GM12878 (cell line): ENCODE data around the gene BAG1. TPM values are rescaled to one million over a fixed set of nuclear protein-coding genes. Genes with fewer than 3 reads are reported as not detected.

Source experiments
- ATAC-seq: fragments of 200-7000 bp; cut with Tn5 transposase; 3 replicates; pipeline ENCODE4 v1.9.1; 2020; ENCODE audit warnings: mild to moderate bottlenecking, moderate library complexity
- BruUV-seq: library from RNA; stranded (reverse); fragments of 400-500 nt; replicated peaks from 2 replicates; lab custom pipeline; 2021; lab: Mats Ljungman, UMichigan
- CTCF ChIA-PET: fragments of 300-600 bp; sonication (Branson Sonifier 250); formaldehyde crosslinking; extraction: SDS; loops from one replicate; lab custom pipeline; 2021; ENCODE audit warnings: inconsistent platforms; lab: Yijun Ruan, JAX
- POLR2A ChIA-PET: fragments of 350-600 bp; formaldehyde crosslinking; extraction: SDS; loops from one replicate; lab custom pipeline; 2021; ENCODE audit warnings: inconsistent platforms; lab: Charles Lee
- RAD21 ChIA-PET: fragments of 300-600 bp; sonication (Branson Sonifier 250); formaldehyde crosslinking; loops from one replicate; lab custom pipeline; 2023; ENCODE audit warnings: antibody characterized with exemption; ENCODE audit not compliant: unreplicated experiment; lab: Charles Lee
- SMC1A ChIA-PET: fragments of 300-600 bp; sonication (Branson Sonifier 250); formaldehyde crosslinking; loops from one replicate; lab custom pipeline; 2023; ENCODE audit not compliant: unreplicated experiment, uncharacterized antibody; lab: Charles Lee
- DNase-seq: peaks from one replicate; pipeline ENCODE4 v3.0.0-alpha.2; 2011; ENCODE audit warnings: low read depth, low spot score
- FAIRE-seq: peaks from 3 replicates; lab custom pipeline; 2011; peaks lifted over from hg19 to GRCh38; lab: Jason Lieb, UNC
- H2AFZ ChIP-seq: 2 replicates; pipeline ENCODE4 v1.6.0; 2011; ENCODE audit warnings: low read depth, low read length, control low read depth; ENCODE audit not compliant: control insufficient read depth
- H3K27ac ChIP-seq: 2 replicates; pipeline ENCODE4 v1.5.1; 2011; ENCODE audit warnings: control low read depth; ENCODE audit not compliant: control insufficient read depth, insufficient read depth
- H3K27me3 ChIP-seq, 2 experiments: replicated peaks in 1 of 2; 2 replicates each; pipeline versions ENCODE4 v1.6.0 to v1.6.1; 2011; ENCODE audit warnings: low read length in 1 of 2; ENCODE audit not compliant: control insufficient read depth in 2 of 2, insufficient read depth in 2 of 2
- H3K36me3 ChIP-seq, 2 experiments: 2 replicates each; pipeline ENCODE4 v1.5.1; 2011; ENCODE audit warnings: low read length in 1 of 2; ENCODE audit not compliant: control insufficient read depth in 2 of 2, insufficient read depth in 2 of 2
- H3K4me1 ChIP-seq: 2 replicates; pipeline ENCODE4 v1.6.1; 2011; ENCODE audit warnings: mild to moderate bottlenecking, low read length, moderate library complexity, mixed read lengths; ENCODE audit not compliant: control insufficient read depth, insufficient read depth
- H3K4me2 ChIP-seq: 2 replicates; pipeline ENCODE4 v1.6.0; 2011; ENCODE audit warnings: control low read depth; ENCODE audit not compliant: control insufficient read depth, insufficient read depth
- H3K4me3 ChIP-seq: fragments of 200-600 bp; sonication (generic); 2 replicates; pipeline ENCODE4 v1.5.1; 2016
- H3K79me2 ChIP-seq: 2 replicates; pipeline ENCODE4 v1.6.0; 2011; ENCODE audit warnings: low read length; ENCODE audit not compliant: control insufficient read depth, insufficient read depth
- H3K9ac ChIP-seq: 2 replicates; pipeline ENCODE4 v1.8.0; 2011; ENCODE audit warnings: low read length, control low read depth, mixed read lengths; ENCODE audit not compliant: control insufficient read depth, insufficient read depth
- H3K9me3 ChIP-seq: replicated peaks from 3 replicates; pipeline ENCODE4 v1.5.1; 2011; ENCODE audit warnings: mild to moderate bottlenecking, low read length; ENCODE audit not compliant: control insufficient read depth, insufficient read depth
- H4K20me1 ChIP-seq: 2 replicates; pipeline ENCODE4 v1.6.0; 2011; ENCODE audit not compliant: control insufficient read depth, insufficient read depth
- BCL3 ChIP-seq: IDR thresholded peaks from 2 replicates; pipeline ENCODE4 v1.6.1; 2011; ENCODE audit warnings: borderline replicate concordance, low read depth, mild to moderate bottlenecking, moderate library complexity, low read length; ENCODE audit not compliant: insufficient read depth, poor library complexity, severe bottlenecking
- DPF2 ChIP-seq: fragments of 450-650 bp; IDR thresholded peaks from 2 replicates; pipeline ENCODE4 v1.6.1; 2017; ENCODE audit warnings: mild to moderate bottlenecking
- ESRRA ChIP-seq: IDR thresholded peaks from 2 replicates; pipeline ENCODE4 v1.6.1; 2012; ENCODE audit warnings: mild to moderate bottlenecking, low read length, improper control_type of control experiment
- HSF1 ChIP-seq: fragments of 150-350 bp; IDR thresholded peaks from 2 replicates; pipeline ENCODE4 v1.6.1; 2014; ENCODE audit warnings: mild to moderate bottlenecking, low read depth, low read length
- KDM1A ChIP-seq: fragments of 200-600 bp; sonication (generic); IDR thresholded peaks from 2 replicates; pipeline ENCODE4 v1.6.1; 2016; ENCODE audit warnings: borderline replicate concordance
- SIN3A ChIP-seq: IDR thresholded peaks from 2 replicates; pipeline ENCODE4 v1.6.1; 2012; ENCODE audit warnings: low read depth, low read length, improper control_type of control experiment
- ZNF592 ChIP-seq: fragments of 450-650 bp; IDR thresholded peaks from 2 replicates; pipeline ENCODE4 v1.6.1; 2017; ENCODE audit warnings: mild to moderate bottlenecking, moderate library complexity
- WGBS: methylation state at CpG from one replicate; pipeline ENCODE4 v1.1.6; 2016; ENCODE audit warnings: low lambda C conversion rate; ENCODE audit not compliant: insufficient replicate concordance, insufficient coverage; ENCODE audit errors: missing lambda C conversion rate; 5-methylcytosine and 5-hydroxymethylcytosine counted together
- in situ Hi-C: fragments of 300-500 bp; cut with MboI; formaldehyde crosslinking; loops from 9 replicates; pipeline ENCODE4 v1.14.3; 2018; ENCODE audit warnings: mixed read lengths
- intact Hi-C: fragments of 100-400 bp; cut with micrococcal nuclease; formaldehyde crosslinking; loops from one replicate; pipeline ENCODE4 v1.14.2; 2022; ENCODE audit not compliant: unreplicated experiment
- polyA plus RNA-seq, 11 experiments: library from polyadenylated mRNA; depleted of rRNA in 4 of 11; unstranded in 6 of 11; stranded (reverse) in 5 of 11; fragments of >200 nt; fragmentation: Nextera tagmentation in 4 of 11; fragmentation: Illumina TruSeq in 1 of 11; extraction: Ambion mirVana in 4 of 11; extraction: Trizol in 1 of 11; gene quantifications; 1 replicate in 1 of 11; 2 replicates in 10 of 11; pipeline versions ENCODE4 v1.2.1 to v1.2.3, GENCODE V29; 2011 to 2016; ENCODE audit warnings: inconsistent platforms in 2 of 11, missing spikeins in 2 of 11, low read depth in 1 of 11
- total RNA-seq, 4 experiments: library from RNA; depleted of rRNA in 3 of 4; stranded (reverse); fragments of >200 nt in 3 of 4; fragmentation: Illumina TruSeq in 1 of 4; extraction: Trizol in 1 of 4; gene quantifications; 2 replicates each; pipeline versions ENCODE4 v1.2.1 to v1.2.3, GENCODE V29; 2013 to 2021

BAG1 gene
- total and polyA plus RNA-seq, 10 of the 15 experiments (the other 5 are each of a cell fraction or from before 2014, with no cell fraction given) = 11.6 to 135 (median 68.9) TPM

GRCh38 chr9:33209394-33209793 is 55.1 kb downstream of the BAG1 start:
- Histone ChIP-seq H3K9ac (no peak overlapping the region), H3K9me3 (no peaks in the 10 kb centered on the region), H3K27me3 (no peaks in the 10 kb centered on the region; a peak in 1 of 4 replicates), H3K79me2 (no peaks in the 10 kb centered on the region), H4K20me1 (no peaks in the 10 kb centered on the region)
- 95% methylated on average over 1 of the region's 1 CpG for WGBS
- intact Hi-C loops = no loop called here
- ChIA-PET POLR2A (no interaction called here), RAD21 (no interaction called here), CTCF (interaction anchor here (0.8 kb wide), 1 partner anchor 18 kb away, joined by 3 read pairs; no protein-coding TSS in a partner anchor)
- no TSS peak for BruUV-seq
- DNase-seq (no peak), ATAC-seq (no peak)
- in situ Hi-C loops = no loop called here
- TF ChIP-seq BCL3 (no peak), ZNF592 (no peak), ESRRA (no peak), HSF1 (no peak), DPF2 (no peak), SIN3A (no peak), KDM1A (no peak)
- TF ChIP-seq, all 136 proteins: peak for 0
- FAIRE-seq = no peak
- H3K4me2 ChIP-seq = no peak overlapping the region
- SMC1A ChIA-PET = no interaction called here
- H3K27ac ChIP-seq = no peak overlapping the region
- H3K4me3 ChIP-seq = no peak overlapping the region
- no peaks in the 10 kb centered on the region for H3K4me1 ChIP-seq
- H2AFZ ChIP-seq = no peak overlapping the region
- H3K36me3 ChIP-seq = no peaks in the 10 kb centered on the region
